Effector memory CD8-positive, alpha-beta T cell (primary cell): ENCODE data around the gene REPS1.

Source experiments
- ATAC-seq: fragments of 150-1000 bp; cut with Tn5 transposase; replicated peaks from 2 replicates; pipeline ENCODE4 v1.10.0; 2021; ENCODE audit warnings: mild to moderate bottlenecking, moderate library complexity
- DNase-seq, 3 experiments: peaks; one replicate each; pipeline ENCODE4 v3.0.0; 2021
- H3K27ac Mint-ChIP-seq, 2 donors: one replicate each; pipeline ENCODE4 v1.8.0; 2022; ENCODE audit warnings: mild to moderate bottlenecking in 2 of 2, mixed read lengths in 2 of 2, moderate library complexity in 2 of 2
- H3K27me3 Mint-ChIP-seq, 2 donors: one replicate each; pipeline ENCODE4 v1.8.0; 2022; ENCODE audit warnings: mixed read lengths in 2 of 2
- H3K36me3 Mint-ChIP-seq: one replicate; pipeline ENCODE4 v1.8.0; 2022; ENCODE audit warnings: mild to moderate bottlenecking, moderate library complexity, mixed read lengths; ENCODE audit not compliant: insufficient read depth
- H3K4me1 Mint-ChIP-seq, 2 donors: one replicate each; pipeline ENCODE4 v1.8.0; 2022; ENCODE audit warnings: low read depth in 2 of 2, mixed read lengths in 2 of 2
- H3K4me3 Mint-ChIP-seq, 2 donors: one replicate each; pipeline ENCODE4 v1.8.0; 2022; ENCODE audit warnings: mild to moderate bottlenecking in 2 of 2, mixed read lengths in 2 of 2, moderate library complexity in 2 of 2
- H3K9me3 Mint-ChIP-seq, 2 donors: one replicate each; pipeline ENCODE4 v1.8.0; 2022; ENCODE audit warnings: mixed read lengths in 2 of 2

Gene REPS1

GRCh38 chr6:138973466-138974153 lies 14.4 kb downstream of the REPS1 start:
- Mint-ChIP-seq H3K9me3 (no peaks in the 10 kb centered on the region), H3K4me1 (peaks cover 41 to 67% of the 10 kb centered on the region in 2 donors), H3K4me3 (peak overlapping the region in 1 of 2 donors; percentile 31), H3K36me3 (peaks cover 6% of the 10 kb centered on the region), H3K27me3 (no peaks in the 10 kb centered on the region), H3K27ac (peak overlapping the region; percentile 55 to 69)
- no peak for ATAC-seq
- no peak for DNase-seq

GRCh38 chr6:138972226-138972665 lies 15.8 kb downstream of the REPS1 start:
- H3K27me3 Mint-ChIP-seq: no peaks in the 10 kb centered on the region
- H3K4me1 Mint-ChIP-seq: peaks cover 45 to 68% of the 10 kb centered on the region in 2 donors
- H3K27ac Mint-ChIP-seq: peak overlapping the region; percentile 22 to 50
- no peak for ATAC-seq
- H3K36me3 Mint-ChIP-seq: peaks cover 6% of the 10 kb centered on the region
- no peaks in the 10 kb centered on the region for H3K9me3 Mint-ChIP-seq
- peak overlapping the region in 1 of 2 donors; percentile 30 for H3K4me3 Mint-ChIP-seq
- DNase-seq: no peak

GRCh38 chr6:138971601-138972000 lies 16.5 kb downstream of the REPS1 start:
- Mint-ChIP-seq H3K4me3 (peak overlapping the region in 1 of 2 donors; percentile 30), H3K4me1 (peaks cover 42 to 62% of the 10 kb centered on the region in 2 donors), H3K27ac (peak overlapping the region; percentile 22 to 50), H3K9me3 (no peaks in the 10 kb centered on the region), H3K36me3 (peaks cover 6% of the 10 kb centered on the region), H3K27me3 (no peaks in the 10 kb centered on the region)
- no peak for ATAC-seq
- DNase-seq: no peak

GRCh38 chr6:138970856-138971425 lies 17.1 kb downstream of the REPS1 start:
- Mint-ChIP-seq H3K27ac (peak overlapping the region; percentile 22 to 76), H3K9me3 (no peaks in the 10 kb centered on the region), H3K36me3 (peaks cover 6% of the 10 kb centered on the region), H3K4me1 (peaks cover 42 to 60% of the 10 kb centered on the region in 2 donors), H3K27me3 (no peaks in the 10 kb centered on the region), H3K4me3 (peak overlapping the region in 1 of 2 donors; percentile 30)
- DNase-seq (peak in 1 of 3 experiments; percentile 16), ATAC-seq (peak; percentile 90)

GRCh38 chr6:138970159-138970558 lies 17.9 kb downstream of the REPS1 start:
- H3K4me1 Mint-ChIP-seq: peaks cover 41 to 60% of the 10 kb centered on the region in 2 donors
- no peaks in the 10 kb centered on the region for H3K27me3 Mint-ChIP-seq
- H3K27ac Mint-ChIP-seq: peak overlapping the region in 1 of 2 donors; percentile 76
- H3K36me3 Mint-ChIP-seq: peaks cover 7% of the 10 kb centered on the region
- no peaks in the 10 kb centered on the region for H3K9me3 Mint-ChIP-seq
- peak overlapping the region in 1 of 2 donors; percentile 6 for H3K4me3 Mint-ChIP-seq
- ATAC-seq (no peak), DNase-seq (no peak)

GRCh38 chr6:138966870-138967269 lies 21.2 kb downstream of the REPS1 start:
- no peak for ATAC-seq
- Mint-ChIP-seq H3K4me3 (no peak overlapping the region), H3K4me1 (peaks cover 19 to 41% of the 10 kb centered on the region in 2 donors), H3K27ac (peak overlapping the region in 1 of 2 donors; percentile 0), H3K36me3 (peaks cover 7% of the 10 kb centered on the region), H3K27me3 (no peaks in the 10 kb centered on the region), H3K9me3 (no peaks in the 10 kb centered on the region)
- DNase-seq: no peak

GRCh38 chr6:138965971-138966370 lies 22.1 kb downstream of the REPS1 start:
- Mint-ChIP-seq H3K4me1 (peaks cover 11 to 38% of the 10 kb centered on the region in 2 donors), H3K27me3 (no peaks in the 10 kb centered on the region), H3K4me3 (no peak overlapping the region), H3K36me3 (peaks cover 7% of the 10 kb centered on the region), H3K9me3 (no peaks in the 10 kb centered on the region), H3K27ac (no peak overlapping the region)
- ATAC-seq (no peak), DNase-seq (no peak)

- H3K36me3 Mint-ChIP-seq: peaks cover 7% of the 10 kb centered on the region
These were observed 22.7 kb downstream of the REPS1 start for GRCh38 chr6:138965291-138965874.

GRCh38 chr6:138964012-138964411 lies 24.0 kb downstream of the REPS1 start:
- DNase-seq (no peak), ATAC-seq (no peak)
- H3K27ac Mint-ChIP-seq: no peak overlapping the region
- peaks cover 3% of the 10 kb centered on the region for H3K36me3 Mint-ChIP-seq
- H3K4me3 Mint-ChIP-seq: no peak overlapping the region
- H3K9me3 Mint-ChIP-seq: no peaks in the 10 kb centered on the region
- H3K4me1 Mint-ChIP-seq: peaks cover 7 to 31% of the 10 kb centered on the region in 2 donors
- no peaks in the 10 kb centered on the region for H3K27me3 Mint-ChIP-seq

More at GRCh38 chr6:138965291-138965874, 22.7 kb downstream of the REPS1 start:
- DNase-seq (no peak), ATAC-seq (no peak)
- no peaks in the 10 kb centered on the region for H3K27me3 Mint-ChIP-seq
- no peak overlapping the region for H3K4me3 Mint-ChIP-seq
- no peak overlapping the region for H3K27ac Mint-ChIP-seq
- H3K4me1 Mint-ChIP-seq: peaks cover 8 to 33% of the 10 kb centered on the region in 2 donors
- no peaks in the 10 kb centered on the region for H3K9me3 Mint-ChIP-seq

GRCh38 chr6:138963531-138963930 lies 24.5 kb downstream of the REPS1 start:
- Mint-ChIP-seq H3K27ac (no peak overlapping the region), H3K4me1 (peaks cover 10 to 31% of the 10 kb centered on the region in 2 donors), H3K9me3 (no peaks in the 10 kb centered on the region), H3K36me3 (peaks cover 3% of the 10 kb centered on the region), H3K27me3 (no peaks in the 10 kb centered on the region), H3K4me3 (no peak overlapping the region)
- DNase-seq (no peak), ATAC-seq (no peak)

- H3K27me3 Mint-ChIP-seq: no peaks in the 10 kb centered on the region
- peaks cover 3% of the 10 kb centered on the region for H3K36me3 Mint-ChIP-seq
- no peak for ATAC-seq
- no peak for DNase-seq
- H3K9me3 Mint-ChIP-seq: no peaks in the 10 kb centered on the region
- H3K4me1 Mint-ChIP-seq: peaks cover 13 to 36% of the 10 kb centered on the region in 2 donors
- no peak overlapping the region for H3K27ac Mint-ChIP-seq
- H3K4me3 Mint-ChIP-seq: no peak overlapping the region
These were observed 24.9 kb downstream of the REPS1 start for GRCh38 chr6:138963119-138963518.

GRCh38 chr6:138959521-138959920 lies 28.5 kb downstream of the REPS1 start:
- no peaks in the 10 kb centered on the region for H3K9me3 Mint-ChIP-seq
- peaks cover 33 to 52% of the 10 kb centered on the region in 2 donors for H3K4me1 Mint-ChIP-seq
- no peak overlapping the region for H3K4me3 Mint-ChIP-seq
- no peaks in the 10 kb centered on the region for H3K27me3 Mint-ChIP-seq
- H3K27ac Mint-ChIP-seq: peak overlapping the region in 1 of 2 donors; percentile 57
- H3K36me3 Mint-ChIP-seq: no peaks in the 10 kb centered on the region
- no peak for ATAC-seq
- DNase-seq: no peak

GRCh38 chr6:138958595-138958994 lies 29.5 kb downstream of the REPS1 start:
- H3K27ac Mint-ChIP-seq: peak overlapping the region; percentile 4 to 28
- H3K36me3 Mint-ChIP-seq: no peaks in the 10 kb centered on the region
- H3K4me3 Mint-ChIP-seq: peak overlapping the region in 1 of 2 donors; percentile 36
- H3K4me1 Mint-ChIP-seq: peaks cover 33 to 59% of the 10 kb centered on the region in 2 donors
- no peaks in the 10 kb centered on the region for H3K9me3 Mint-ChIP-seq
- no peak for DNase-seq
- no peak for ATAC-seq
- H3K27me3 Mint-ChIP-seq: no peaks in the 10 kb centered on the region
